ENCODE data around the gene CORO2B. TPM values are rescaled to one million over a fixed set of nuclear protein-coding genes. Genes with fewer than 3 reads are reported as not detected.

The CORO2B gene
- total and polyA plus RNA-seq, 8 donors, result 0.56 to 7.7 (median 1.7) TPM

- H3K4me1 ChIP-seq, result no peaks in the 10 kb centered on the region
- TF ChIP-seq CTCF (IDR thresholded peaks at IDR 0.05), result no peak
- no peaks in the 10 kb centered on the region for H3K9me3 ChIP-seq
- no peaks in the 10 kb centered on the region for H3K27me3 ChIP-seq
- H3K36me3 ChIP-seq, result no peaks in the 10 kb centered on the region
- intact Hi-C loops (cut with DNase I), result no loop called here
- H3K27ac ChIP-seq, result no peak overlapping the region
- ATAC-seq (peak in 3 of 4 donors; percentile 15 to 72 (median 63)), FAIRE-seq (no peak), DNase-seq (no peak)
- WGBS, 2 donors, result 26 to 30% methylated on average over 6 of the region's 6 CpGs
- no peak overlapping the region for H3K4me3 ChIP-seq
Measured at GRCh38 chr15:68631601-68632051, 52.8 kb downstream of the CORO2B start.

GRCh38 chr15:68632101-68632500 is 53.3 kb downstream of the CORO2B start:
- Histone ChIP-seq H3K36me3 (no peaks in the 10 kb centered on the region), H3K4me3 (no peak overlapping the region), H3K27me3 (no peaks in the 10 kb centered on the region), H3K27ac (no peak overlapping the region), H3K9me3 (no peaks in the 10 kb centered on the region), H3K4me1 (no peaks in the 10 kb centered on the region)
- intact Hi-C loops (cut with DNase I), result no loop called here
- ATAC-seq (no peak), DNase-seq (no peak), FAIRE-seq (no peak)
- no peak for TF ChIP-seq CTCF (IDR thresholded peaks at IDR 0.05)
- 70 to 72% methylated on average over 9 of the region's 9 CpGs for WGBS, 2 donors

- FAIRE-seq, result no peak
- Histone ChIP-seq H3K4me3 (no peak overlapping the region), H3K27me3 (no peaks in the 10 kb centered on the region), H3K4me1 (no peaks in the 10 kb centered on the region), H3K27ac (no peak overlapping the region), H3K36me3 (no peaks in the 10 kb centered on the region), H3K9me3 (no peaks in the 10 kb centered on the region)
- WGBS, 2 donors, result 56 to 77% methylated on average over 10 of the region's 10 CpGs
- no peak for ATAC-seq
- no peak for TF ChIP-seq CTCF (IDR thresholded peaks at IDR 0.05)
- no peak for DNase-seq
- intact Hi-C loops (cut with DNase I), result no loop called here
Measured at GRCh38 chr15:68633231-68634121, 54.7 kb downstream of the CORO2B start.

- ATAC-seq (no peak), DNase-seq (no peak), FAIRE-seq (no peak)
- intact Hi-C loops (cut with DNase I), result no loop called here
- no peaks in the 10 kb centered on the region for H3K4me1 ChIP-seq
- 87 to 90% methylated on average over 4 of the region's 4 CpGs for WGBS, 2 donors
- no peaks in the 10 kb centered on the region for H3K36me3 ChIP-seq
- H3K9me3 ChIP-seq, result no peaks in the 10 kb centered on the region
- no peak for TF ChIP-seq CTCF (IDR thresholded peaks at IDR 0.05)
- H3K4me3 ChIP-seq, result no peak overlapping the region
- H3K27me3 ChIP-seq, result no peaks in the 10 kb centered on the region
- no peak overlapping the region for H3K27ac ChIP-seq
Measured at GRCh38 chr15:68634122-68634482, 55.3 kb downstream of the CORO2B start.

- no peak overlapping the region for H3K27ac ChIP-seq
- FAIRE-seq, result no peak
Measured at GRCh38 chr15:68634531-68634930, 55.7 kb downstream of the CORO2B start.

More at GRCh38 chr15:68634531-68634930, 55.7 kb downstream of the CORO2B start:
- Histone ChIP-seq H3K4me1 (no peaks in the 10 kb centered on the region), H3K36me3 (no peaks in the 10 kb centered on the region), H3K9me3 (no peaks in the 10 kb centered on the region), H3K4me3 (no peak overlapping the region), H3K27me3 (no peaks in the 10 kb centered on the region)
- WGBS, 2 donors, result 77 to 85% methylated on average over 6 of the region's 6 CpGs
- DNase-seq (no peak), ATAC-seq (no peak)
- intact Hi-C loops (cut with DNase I), result no loop called here
- no peak for TF ChIP-seq CTCF (IDR thresholded peaks at IDR 0.05)

All from pancreas (tissue), 10 donors.